HCT116 (cell line): Measurements from ENCODE around the gene TFPI2. TPM values are rescaled to one million over a fixed set of nuclear protein-coding genes. Genes with fewer than 3 reads are reported as not detected.

ENCODE experiments used
- ATAC-seq: fragments of 200-7000 bp; cut with Tn5 transposase; 2 replicates; pipeline ENCODE4 v1.9.1; 2020; ENCODE audit warnings: mild to moderate bottlenecking, moderate library complexity
- BruUV-seq: library from RNA; stranded (reverse); fragments of 400-500 nt; replicated peaks from 2 replicates; lab custom pipeline; 2021; lab: Mats Ljungman, UMichigan
- CTCF ChIA-PET: fragments of 300-600 bp; sonication (Branson Sonifier 250); formaldehyde crosslinking; loops from one replicate; lab custom pipeline; 2021; ENCODE audit warnings: antibody characterized with exemption; lab: Charles Lee
- POLR2A ChIA-PET: fragments of 300-600, 350-600 bp; sonication (Branson Sonifier 250); formaldehyde crosslinking; loops from one replicate; lab custom pipeline; 2021; ENCODE audit warnings: antibody characterized with exemption; lab: Charles Lee
- RAD21 ChIA-PET, 2 experiments: fragments of 300-600 bp; sonication (Branson Sonifier 250); formaldehyde crosslinking; loops; one replicate each; lab custom pipeline; 2023; ENCODE audit warnings: low total read pairs in 2 of 2; ENCODE audit not compliant: uncharacterized antibody in 2 of 2, unreplicated experiment in 2 of 2, low non-redundant PET in 1 of 2; lab: Charles Lee
- DNase-seq: peaks from one replicate; pipeline ENCODE4 v3.0.0-alpha.2; 2010; ENCODE audit warnings: low read depth, low spot score
- H2AFZ ChIP-seq: fragments of 200-600 bp; shearing (Covaris generic), sonication (generic); 2 replicates; pipeline ENCODE4 v1.6.1; 2017; ENCODE audit warnings: low read depth, mixed run types, mixed read lengths, antibody characterized with exemption, low read length; ENCODE audit not compliant: poor library complexity, severe bottlenecking
- H3K27ac ChIP-seq: 2 replicates; pipeline ENCODE4 v1.5.1; 2012; ENCODE audit warnings: low read depth, low read length
- H3K27me3 ChIP-seq: fragments of 200-600 bp; sonication (generic); 2 replicates; pipeline ENCODE4 v1.6.1; 2016; ENCODE audit warnings: mixed run types, low read length, mixed read lengths; ENCODE audit not compliant: insufficient read depth
- H3K36me3 ChIP-seq, 2 experiments: fragments of 200-500 bp in 1 of 2; fragments of 200-600 bp in 1 of 2; sonication (Bioruptor generic) in 1 of 2; sonication (generic) in 1 of 2; 2 replicates each; pipeline versions ENCODE4 v1.5.1 to v1.6.1; 2014 to 2016; ENCODE audit warnings: low read length in 2 of 2, inconsistent platforms in 1 of 2, mixed read lengths in 1 of 2, mixed run types in 1 of 2; ENCODE audit not compliant: insufficient read depth in 2 of 2, control insufficient read depth in 1 of 2
- H3K4me1 ChIP-seq, 2 experiments: fragments of 200-600 bp in 1 of 2; sonication (generic) in 1 of 2; 2 replicates each; pipeline versions ENCODE4 v1.5.1 to v1.6.1; 2012 to 2017; ENCODE audit warnings: low read length in 2 of 2, inconsistent platforms in 1 of 2, mild to moderate bottlenecking in 1 of 2, mixed read lengths in 1 of 2, mixed run types in 1 of 2, moderate library complexity in 1 of 2; ENCODE audit not compliant: insufficient read depth in 2 of 2, control insufficient read depth in 1 of 2
- H3K4me2 ChIP-seq: fragments of 200-600 bp; sonication (generic); 2 replicates; pipeline ENCODE4 v1.6.1; 2017; ENCODE audit warnings: mixed run types, low read length, mixed read lengths
- H3K4me3 ChIP-seq, 2 experiments: fragments of 200-600 bp in 1 of 2; sonication (generic) in 1 of 2; replicated peaks in 1 of 2; 2 replicates each; pipeline ENCODE4 v1.5.1; 2011 to 2016; ENCODE audit warnings: low read length in 2 of 2, control low read depth in 1 of 2, low read depth in 1 of 2, mild to moderate bottlenecking in 1 of 2, mixed read lengths in 1 of 2, mixed run types in 1 of 2
- H3K79me2 ChIP-seq: fragments of 200-600 bp; sonication (generic); 2 replicates; pipeline ENCODE4 v1.6.1; 2017; ENCODE audit warnings: mild to moderate bottlenecking, mixed run types, low read length, moderate library complexity, mixed read lengths; ENCODE audit not compliant: insufficient read depth
- H3K9ac ChIP-seq: fragments of 200-600 bp; sonication (generic); 2 replicates; pipeline ENCODE4 v1.6.1; 2016; ENCODE audit warnings: low read length, mixed read lengths
- H3K9me2 ChIP-seq: fragments of 200-600 bp; sonication (generic), shearing (Covaris generic); 2 replicates; pipeline ENCODE4 v1.6.1; 2017; ENCODE audit warnings: mixed run types, mild to moderate bottlenecking, moderate library complexity; ENCODE audit not compliant: insufficient read depth
- H3K9me3 ChIP-seq, 2 experiments: fragments of 200-500 bp in 1 of 2; fragments of 200-600 bp in 1 of 2; sonication (Bioruptor generic) in 1 of 2; sonication (generic) in 1 of 2; 2 replicates each; pipeline ENCODE4 v1.6.1; 2014 to 2017; ENCODE audit warnings: low read length in 2 of 2, mixed read lengths in 2 of 2, inconsistent platforms in 1 of 2, low read depth in 1 of 2, mild to moderate bottlenecking in 1 of 2, mixed run types in 1 of 2, moderate library complexity in 1 of 2; ENCODE audit not compliant: control insufficient read depth in 1 of 2, insufficient read depth in 1 of 2
- H4K20me1 ChIP-seq: fragments of 200-600 bp; sonication (generic), shearing (Covaris generic); 2 replicates; pipeline ENCODE4 v1.6.1; 2017; ENCODE audit warnings: mixed run types, mild to moderate bottlenecking, moderate library complexity; ENCODE audit not compliant: insufficient read depth
- CBX3 ChIP-seq: IDR thresholded peaks from 2 replicates; pipeline ENCODE4 v1.6.1; 2012; ENCODE audit warnings: low read depth
- EGR1 ChIP-seq: IDR thresholded peaks from 2 replicates; pipeline ENCODE4 v1.6.1; 2012; ENCODE audit warnings: low read depth
- ELF1 ChIP-seq: IDR thresholded peaks from 2 replicates; pipeline ENCODE4 v1.6.1; 2012; ENCODE audit warnings: low read depth, borderline replicate concordance
- EZH2 ChIP-seq: fragments of 200-600 bp; sonication (generic); IDR thresholded peaks from 2 replicates; pipeline ENCODE4 v1.6.1; 2017; ENCODE audit warnings: antibody characterized with exemption, mixed run types
- EZH2phosphoT487 ChIP-seq: fragments of 200-600 bp; IDR thresholded peaks from 2 replicates; pipeline ENCODE4 v1.6.1; 2018; ENCODE audit warnings: antibody characterized with exemption, borderline replicate concordance
- FOSL1 ChIP-seq: IDR thresholded peaks from 2 replicates; pipeline ENCODE4 v1.6.1; 2012; ENCODE audit warnings: low read depth
- POLR2A ChIP-seq: IDR thresholded peaks from 2 replicates; pipeline ENCODE4 v1.7.0; 2011; ENCODE audit warnings: borderline replicate concordance; ENCODE audit not compliant: insufficient read depth, insufficient read length; ENCODE audit errors: extremely low read depth
- POLR2AphosphoS5 ChIP-seq: IDR thresholded peaks from 2 replicates; pipeline ENCODE4 v1.6.1; 2011; ENCODE audit warnings: mild to moderate bottlenecking, low read depth, low read length, moderate library complexity
- RAD21 ChIP-seq: IDR thresholded peaks from 2 replicates; pipeline ENCODE4 v1.6.1; 2012; ENCODE audit warnings: low read depth, mild to moderate bottlenecking
- SIN3A ChIP-seq: IDR thresholded peaks from 2 replicates; pipeline ENCODE4 v1.6.1; 2012; ENCODE audit warnings: low read depth
- SRF ChIP-seq: IDR thresholded peaks from 2 replicates; pipeline ENCODE4 v1.6.1; 2012; ENCODE audit warnings: low read depth
- TCF7L2 ChIP-seq: IDR thresholded peaks from 2 replicates; pipeline ENCODE4 v1.7.0; 2011; ENCODE audit warnings: borderline replicate concordance, inconsistent platforms; ENCODE audit not compliant: insufficient read depth, insufficient read length; ENCODE audit errors: extremely low read depth
- YY1 ChIP-seq: IDR thresholded peaks from 2 replicates; pipeline ENCODE4 v1.6.1; 2011; ENCODE audit warnings: low read length, low read depth, moderate library complexity, mild to moderate bottlenecking; ENCODE audit not compliant: insufficient replicate concordance; ENCODE audit errors: extremely low read depth
- ZFX ChIP-seq: fragments of 450-650 bp; IDR thresholded peaks from 2 replicates; pipeline ENCODE4 v1.6.1; 2017
- ZNF274 ChIP-seq: fragments of 200-500 bp; sonication (Bioruptor generic); IDR thresholded peaks from 2 replicates; pipeline ENCODE4 v1.6.1; 2014; ENCODE audit warnings: mild to moderate bottlenecking, low read depth, low read length, inconsistent platforms
- intact Hi-C: fragments of 100-400 bp; cut with micrococcal nuclease; formaldehyde crosslinking; loops from 2 replicates; pipeline ENCODE4 v1.10.0; 2022
- total RNA-seq: library from RNA; stranded (reverse); gene quantifications from one replicate; pipeline ENCODE4 v1.2.1, GENCODE V29; 2021; ENCODE audit not compliant: unreplicated experiment
- TF ChIP-seq, protein P1 (sequence below): IDR thresholded peaks from 2 replicates; pipeline ENCODE4 v1.6.1; 2012; ENCODE audit warnings: low read depth
- TF ChIP-seq, protein P2 (sequence below), 3 experiments: fragments of 200-600 bp in 1 of 3; sonication (generic) in 1 of 3; IDR thresholded peaks in 2 of 3; conservative IDR thresholded peaks in 1 of 3; 2 replicates each; pipeline ENCODE4 v1.5.1; 2012 to 2017; ENCODE audit warnings: low read depth in 2 of 3, low read length in 2 of 3, antibody characterized with exemption in 1 of 3, borderline replicate concordance in 1 of 3, control low read depth in 1 of 3, mild to moderate bottlenecking in 1 of 3, mixed read lengths in 1 of 3, mixed run types in 1 of 3, moderate library complexity in 1 of 3; ENCODE audit not compliant: insufficient read depth in 1 of 3
- TF ChIP-seq, protein P3 (sequence below): IDR thresholded peaks from 2 replicates; pipeline ENCODE4 v1.6.1; 2012
- TF ChIP-seq, protein P4 (sequence below): IDR thresholded peaks from 2 replicates; pipeline ENCODE4 v1.6.1; 2011; ENCODE audit warnings: mild to moderate bottlenecking, low read length, moderate library complexity; ENCODE audit not compliant: insufficient replicate concordance; ENCODE audit errors: extremely low read depth
- TF ChIP-seq, protein P5 (sequence below): IDR thresholded peaks from 2 replicates; pipeline ENCODE4 v1.6.1; 2012

TFPI2 gene
- total RNA-seq, 1 experiment from 2014 or later: 0.15 TPM

DNA sequence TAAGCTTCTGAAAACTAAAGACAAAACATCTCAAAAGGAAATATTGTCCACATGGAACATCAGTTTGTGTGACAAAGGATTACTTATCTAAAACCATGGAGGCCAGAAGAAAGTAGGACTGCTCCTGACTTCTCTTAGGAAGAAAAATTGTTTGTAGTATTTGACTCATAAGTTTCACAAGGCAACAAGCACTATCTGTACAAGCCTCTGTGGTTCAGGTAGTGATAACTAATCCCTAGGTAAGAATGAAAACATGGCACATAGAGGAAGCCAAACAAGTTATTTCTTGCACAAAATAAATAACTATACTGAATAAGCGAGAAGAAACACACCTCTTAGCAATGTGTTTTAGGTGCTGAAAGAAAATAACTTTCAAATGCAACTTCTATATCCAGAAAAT, 30.3 kb downstream of the TFPI2 start:
- Histone ChIP-seq H3K9ac (no peak overlapping the region), H3K9me2 (no peaks in the 10 kb centered on the region), H3K27me3 (0 out of 2 replicates have a peak, but pooled peaks cover 6% of the 10 kb centered on the region), H3K4me2 (no peak overlapping the region), H3K79me2 (no peaks in the 10 kb centered on the region), H3K4me1 (no peaks in the 10 kb centered on the region), H2AFZ (no peak overlapping the region), H4K20me1 (no peaks in the 10 kb centered on the region; the same call in 1 of the 2 replicates), H3K36me3 (no peaks in the 10 kb centered on the region), H3K9me3 (no peaks in the 10 kb centered on the region), H3K27ac (no peak overlapping the region), H3K4me3 (no peak overlapping the region)
- no peak for ATAC-seq
- TF ChIP-seq TCF7L2: no peak
- TF ChIP-seq, protein P1, sequence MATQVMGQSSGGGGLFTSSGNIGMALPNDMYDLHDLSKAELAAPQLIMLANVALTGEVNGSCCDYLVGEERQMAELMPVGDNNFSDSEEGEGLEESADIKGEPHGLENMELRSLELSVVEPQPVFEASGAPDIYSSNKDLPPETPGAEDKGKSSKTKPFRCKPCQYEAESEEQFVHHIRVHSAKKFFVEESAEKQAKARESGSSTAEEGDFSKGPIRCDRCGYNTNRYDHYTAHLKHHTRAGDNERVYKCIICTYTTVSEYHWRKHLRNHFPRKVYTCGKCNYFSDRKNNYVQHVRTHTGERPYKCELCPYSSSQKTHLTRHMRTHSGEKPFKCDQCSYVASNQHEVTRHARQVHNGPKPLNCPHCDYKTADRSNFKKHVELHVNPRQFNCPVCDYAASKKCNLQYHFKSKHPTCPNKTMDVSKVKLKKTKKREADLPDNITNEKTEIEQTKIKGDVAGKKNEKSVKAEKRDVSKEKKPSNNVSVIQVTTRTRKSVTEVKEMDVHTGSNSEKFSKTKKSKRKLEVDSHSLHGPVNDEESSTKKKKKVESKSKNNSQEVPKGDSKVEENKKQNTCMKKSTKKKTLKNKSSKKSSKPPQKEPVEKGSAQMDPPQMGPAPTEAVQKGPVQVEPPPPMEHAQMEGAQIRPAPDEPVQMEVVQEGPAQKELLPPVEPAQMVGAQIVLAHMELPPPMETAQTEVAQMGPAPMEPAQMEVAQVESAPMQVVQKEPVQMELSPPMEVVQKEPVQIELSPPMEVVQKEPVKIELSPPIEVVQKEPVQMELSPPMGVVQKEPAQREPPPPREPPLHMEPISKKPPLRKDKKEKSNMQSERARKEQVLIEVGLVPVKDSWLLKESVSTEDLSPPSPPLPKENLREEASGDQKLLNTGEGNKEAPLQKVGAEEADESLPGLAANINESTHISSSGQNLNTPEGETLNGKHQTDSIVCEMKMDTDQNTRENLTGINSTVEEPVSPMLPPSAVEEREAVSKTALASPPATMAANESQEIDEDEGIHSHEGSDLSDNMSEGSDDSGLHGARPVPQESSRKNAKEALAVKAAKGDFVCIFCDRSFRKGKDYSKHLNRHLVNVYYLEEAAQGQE: no peak
- TF ChIP-seq, protein P2, sequence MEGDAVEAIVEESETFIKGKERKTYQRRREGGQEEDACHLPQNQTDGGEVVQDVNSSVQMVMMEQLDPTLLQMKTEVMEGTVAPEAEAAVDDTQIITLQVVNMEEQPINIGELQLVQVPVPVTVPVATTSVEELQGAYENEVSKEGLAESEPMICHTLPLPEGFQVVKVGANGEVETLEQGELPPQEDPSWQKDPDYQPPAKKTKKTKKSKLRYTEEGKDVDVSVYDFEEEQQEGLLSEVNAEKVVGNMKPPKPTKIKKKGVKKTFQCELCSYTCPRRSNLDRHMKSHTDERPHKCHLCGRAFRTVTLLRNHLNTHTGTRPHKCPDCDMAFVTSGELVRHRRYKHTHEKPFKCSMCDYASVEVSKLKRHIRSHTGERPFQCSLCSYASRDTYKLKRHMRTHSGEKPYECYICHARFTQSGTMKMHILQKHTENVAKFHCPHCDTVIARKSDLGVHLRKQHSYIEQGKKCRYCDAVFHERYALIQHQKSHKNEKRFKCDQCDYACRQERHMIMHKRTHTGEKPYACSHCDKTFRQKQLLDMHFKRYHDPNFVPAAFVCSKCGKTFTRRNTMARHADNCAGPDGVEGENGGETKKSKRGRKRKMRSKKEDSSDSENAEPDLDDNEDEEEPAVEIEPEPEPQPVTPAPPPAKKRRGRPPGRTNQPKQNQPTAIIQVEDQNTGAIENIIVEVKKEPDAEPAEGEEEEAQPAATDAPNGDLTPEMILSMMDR (IDR thresholded peaks at IDR 0.05 in 2 of 3, conservative IDR thresholded peaks at IDR 0.05 in 1 of 3; ENCODE audit: borderline replicate concordance in 1 of 3, insufficient read depth in 1 of 3, low read depth in 2 of 3, low read length in 2 of 3): no peak
- no peak for TF ChIP-seq ZFX
- no peak for TF ChIP-seq EZH2phosphoT487
- TF ChIP-seq CBX3: no peak
- no peak for TF ChIP-seq POLR2AphosphoS5
- TF ChIP-seq SRF: no peak
- TF ChIP-seq RAD21: no peak
- TF ChIP-seq, protein P3, sequence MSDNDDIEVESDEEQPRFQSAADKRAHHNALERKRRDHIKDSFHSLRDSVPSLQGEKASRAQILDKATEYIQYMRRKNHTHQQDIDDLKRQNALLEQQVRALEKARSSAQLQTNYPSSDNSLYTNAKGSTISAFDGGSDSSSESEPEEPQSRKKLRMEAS: no peak
- no peak for TF ChIP-seq SIN3A
- no peak for TF ChIP-seq YY1
- TF ChIP-seq FOSL1: no peak
- TF ChIP-seq, protein P4, sequence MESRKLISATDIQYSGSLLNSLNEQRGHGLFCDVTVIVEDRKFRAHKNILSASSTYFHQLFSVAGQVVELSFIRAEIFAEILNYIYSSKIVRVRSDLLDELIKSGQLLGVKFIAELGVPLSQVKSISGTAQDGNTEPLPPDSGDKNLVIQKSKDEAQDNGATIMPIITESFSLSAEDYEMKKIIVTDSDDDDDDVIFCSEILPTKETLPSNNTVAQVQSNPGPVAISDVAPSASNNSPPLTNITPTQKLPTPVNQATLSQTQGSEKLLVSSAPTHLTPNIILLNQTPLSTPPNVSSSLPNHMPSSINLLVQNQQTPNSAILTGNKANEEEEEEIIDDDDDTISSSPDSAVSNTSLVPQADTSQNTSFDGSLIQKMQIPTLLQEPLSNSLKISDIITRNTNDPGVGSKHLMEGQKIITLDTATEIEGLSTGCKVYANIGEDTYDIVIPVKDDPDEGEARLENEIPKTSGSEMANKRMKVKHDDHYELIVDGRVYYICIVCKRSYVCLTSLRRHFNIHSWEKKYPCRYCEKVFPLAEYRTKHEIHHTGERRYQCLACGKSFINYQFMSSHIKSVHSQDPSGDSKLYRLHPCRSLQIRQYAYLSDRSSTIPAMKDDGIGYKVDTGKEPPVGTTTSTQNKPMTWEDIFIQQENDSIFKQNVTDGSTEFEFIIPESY: no peak
- no peak for TF ChIP-seq EGR1
- TF ChIP-seq POLR2A: no peak
- TF ChIP-seq, protein P5, sequence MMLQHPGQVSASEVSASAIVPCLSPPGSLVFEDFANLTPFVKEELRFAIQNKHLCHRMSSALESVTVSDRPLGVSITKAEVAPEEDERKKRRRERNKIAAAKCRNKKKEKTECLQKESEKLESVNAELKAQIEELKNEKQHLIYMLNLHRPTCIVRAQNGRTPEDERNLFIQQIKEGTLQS: no peak
- no peak for TF ChIP-seq EZH2
- TF ChIP-seq ZNF274: no peak
- no peak for TF ChIP-seq ELF1
- RAD21 ChIA-PET: no interaction called here
- intact Hi-C loops: no loop called here
- POLR2A ChIA-PET: no interaction called here
- no peak for DNase-seq
- CTCF ChIA-PET: no interaction called here
- BruUV-seq: no TSS peak
